GM21528 (cell line): ENCODE measurements around the gene LINC01488.

Source experiments
- ATAC-seq: cut with Tn5 transposase; IDR thresholded peaks from one replicate; pipeline ENCODE4 v1.9.1; 2021; ENCODE audit warnings: mild to moderate bottlenecking, moderate library complexity; ENCODE audit not compliant: unreplicated experiment, low FRiP score

Gene LINC01488

GRCh38 chr11:69524291-69524882 is 42.9 kb downstream of the LINC01488 start:
- ATAC-seq: no peak

GRCh38 chr11:69524991-69525411 is 43.5 kb downstream of the LINC01488 start:
- no peak for ATAC-seq

- no peak for ATAC-seq
Measured at GRCh38 chr11:69525516-69526452, 44.3 kb downstream of the LINC01488 start.

GRCh38 chr11:69526453-69526810 is 45.0 kb downstream of the LINC01488 start:
- no peak for ATAC-seq

GRCh38 chr11:69529001-69529400 is 47.5 kb downstream of the LINC01488 start:
- no peak for ATAC-seq

GRCh38 chr11:69530278-69531070 is 49.0 kb downstream of the LINC01488 start:
- no peak for ATAC-seq

- ATAC-seq: no peak
Measured at GRCh38 chr11:69531071-69531716, 49.7 kb downstream of the LINC01488 start.

- no peak for ATAC-seq
Measured at GRCh38 chr11:69531717-69532088, 50.2 kb downstream of the LINC01488 start.

- no peak for ATAC-seq
Measured at GRCh38 chr11:69533296-69534165, 52.1 kb downstream of the LINC01488 start.

GRCh38 chr11:69534166-69534530 is 52.7 kb downstream of the LINC01488 start:
- no peak for ATAC-seq

- no peak for ATAC-seq
Measured at GRCh38 chr11:69535908-69536307, 54.4 kb downstream of the LINC01488 start.

GRCh38 chr11:69536406-69536805 is 54.9 kb downstream of the LINC01488 start:
- no peak for ATAC-seq

- no peak for ATAC-seq
Measured at GRCh38 chr11:69537126-69537525, 55.7 kb downstream of the LINC01488 start.

GRCh38 chr11:69537855-69538640 is 56.6 kb downstream of the LINC01488 start:
- no peak for ATAC-seq

GRCh38 chr11:69538854-69539253 is 57.4 kb downstream of the LINC01488 start:
- no peak for ATAC-seq

- ATAC-seq: no peak
Measured at GRCh38 chr11:69539416-69540117, 58.1 kb downstream of the LINC01488 start.

GRCh38 chr11:69540118-69541000 is 58.9 kb downstream of the LINC01488 start:
- no peak for ATAC-seq

GRCh38 chr11:69541001-69541285 is 59.5 kb downstream of the LINC01488 start:
- ATAC-seq: no peak
